ENCODE data around the gene DLST.

DLST gene

DNA sequence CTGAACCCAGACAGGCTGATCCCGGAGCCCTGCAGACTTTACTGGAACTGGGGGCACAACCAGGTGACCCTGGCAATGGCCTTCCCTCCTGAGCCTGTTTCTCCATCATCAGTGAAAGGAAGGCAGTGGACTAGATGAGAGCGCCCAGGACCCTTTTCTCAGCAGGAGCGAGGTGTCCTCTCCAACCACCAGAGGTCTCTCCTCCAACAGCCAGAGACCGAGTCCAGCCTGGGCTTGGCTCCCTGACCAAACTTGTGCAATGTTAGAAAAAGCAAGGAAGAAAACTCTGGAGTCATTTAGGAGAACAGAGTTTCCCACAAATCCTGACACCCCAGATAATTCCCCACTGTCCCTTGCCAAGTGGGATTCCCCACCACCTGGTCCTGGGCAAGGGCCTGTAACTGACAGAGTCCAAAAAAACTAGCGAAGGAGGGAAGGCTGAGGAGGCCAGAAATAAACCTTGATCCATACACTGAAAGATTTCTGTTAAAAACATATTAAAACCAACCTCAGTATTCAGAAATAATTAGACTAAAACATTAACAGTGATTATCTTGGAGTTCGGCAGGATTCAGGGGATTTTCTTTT lies 32.4 kb downstream of the DLST start:
- in situ Hi-C loops (cut with MboI; ENCODE audit: low sequenced_read_pairs): loop anchor here (25.0 kb wide), 1 partner anchor 173 kb away; no protein-coding TSS in a partner anchor

DNA sequence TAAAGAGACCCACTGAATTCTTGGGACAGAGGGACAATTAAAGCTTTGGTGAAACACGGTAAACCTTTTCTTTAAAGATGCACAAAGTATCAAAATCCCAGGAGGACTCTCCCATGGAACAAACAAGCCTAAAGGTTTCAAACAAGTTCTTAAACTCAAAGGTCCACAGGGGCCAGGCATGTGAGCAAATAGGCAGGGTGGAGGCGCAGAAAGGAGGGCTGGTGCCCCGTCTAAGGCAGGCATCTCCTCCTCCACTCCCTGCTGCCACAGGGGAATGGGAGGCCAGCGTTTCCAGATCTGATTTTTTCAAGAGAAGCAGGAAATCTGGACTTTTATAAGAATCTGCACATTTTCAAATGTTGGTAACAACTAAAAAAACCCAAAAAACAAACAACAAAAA lies 33.7 kb downstream of the DLST start:
- in situ Hi-C loops (cut with MboI; ENCODE audit: low sequenced_read_pairs): loop anchor here (25.0 kb wide), 1 partner anchor 172 kb away; no protein-coding TSS in a partner anchor

DNA sequence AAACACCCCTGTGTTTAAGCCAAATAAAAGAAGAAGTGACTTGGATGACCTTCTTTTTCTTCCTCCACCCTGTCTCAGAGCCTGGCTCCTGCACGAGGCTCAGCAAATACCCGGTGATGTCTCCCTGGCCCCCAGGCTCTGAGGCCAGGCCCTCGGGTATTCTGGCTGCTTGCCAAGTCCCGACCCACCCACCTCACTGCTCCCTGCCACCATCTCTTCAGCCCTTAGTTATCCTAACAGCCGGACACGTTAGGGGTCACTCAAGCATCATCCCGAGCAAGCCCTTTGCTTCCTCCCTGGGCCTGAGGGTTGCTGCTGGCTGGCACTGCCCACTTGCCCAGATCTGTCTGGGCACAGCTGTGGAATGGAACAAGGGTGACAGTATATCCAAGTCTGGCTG lies 34.1 kb downstream of the DLST start:
- in situ Hi-C loops (cut with MboI; ENCODE audit: low sequenced_read_pairs): loop anchor here (25.0 kb wide), 1 partner anchor 171 kb away; no protein-coding TSS in a partner anchor

DNA sequence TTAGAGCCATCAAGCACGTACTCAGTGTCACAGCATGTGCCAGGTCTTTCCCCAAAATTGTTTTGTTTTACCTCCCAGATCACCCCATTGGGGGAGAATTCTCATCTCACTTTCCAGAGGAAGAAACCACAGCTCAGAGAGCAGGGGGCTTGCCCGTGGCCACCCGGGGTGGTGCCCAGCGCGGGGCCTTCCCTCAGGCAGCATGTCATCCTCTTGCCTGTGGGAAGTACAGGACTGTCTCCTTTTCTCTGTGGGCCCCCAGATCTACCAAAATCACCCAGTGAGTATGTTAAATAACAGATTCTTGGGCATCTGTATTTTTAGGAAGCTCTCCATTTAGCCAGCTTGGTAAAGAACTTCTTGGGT lies 35.4 kb downstream of the DLST start:
- in situ Hi-C loops (cut with MboI; ENCODE audit: low sequenced_read_pairs): loop anchor here (25.0 kb wide), 1 partner anchor 170 kb away; no protein-coding TSS in a partner anchor

DNA sequence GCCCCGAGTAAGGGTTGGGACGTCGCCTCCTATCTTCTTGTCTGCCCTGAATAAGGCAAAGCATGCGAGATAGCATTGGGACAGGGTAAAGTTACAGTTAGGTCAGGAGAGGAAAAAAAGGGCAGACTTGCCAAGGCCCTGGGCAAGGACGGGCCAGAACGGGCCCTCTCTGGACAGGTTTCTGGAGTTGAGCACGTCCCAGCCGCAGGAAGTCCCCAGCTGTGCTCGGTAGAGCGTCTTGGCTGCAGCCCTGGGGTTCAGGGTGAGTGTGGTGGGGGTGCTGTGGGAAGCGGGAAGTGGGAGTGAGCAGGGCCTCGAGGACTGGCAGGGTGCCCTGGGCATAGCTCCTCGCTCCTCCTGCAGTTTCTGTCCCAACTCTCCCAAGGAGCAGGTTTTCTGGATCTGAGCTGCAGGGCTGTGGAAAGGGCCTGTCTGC lies 35.9 kb downstream of the DLST start:
- in situ Hi-C loops (cut with MboI; ENCODE audit: low sequenced_read_pairs): loop anchor here (25.0 kb wide), 1 partner anchor 170 kb away; no protein-coding TSS in a partner anchor

DNA sequence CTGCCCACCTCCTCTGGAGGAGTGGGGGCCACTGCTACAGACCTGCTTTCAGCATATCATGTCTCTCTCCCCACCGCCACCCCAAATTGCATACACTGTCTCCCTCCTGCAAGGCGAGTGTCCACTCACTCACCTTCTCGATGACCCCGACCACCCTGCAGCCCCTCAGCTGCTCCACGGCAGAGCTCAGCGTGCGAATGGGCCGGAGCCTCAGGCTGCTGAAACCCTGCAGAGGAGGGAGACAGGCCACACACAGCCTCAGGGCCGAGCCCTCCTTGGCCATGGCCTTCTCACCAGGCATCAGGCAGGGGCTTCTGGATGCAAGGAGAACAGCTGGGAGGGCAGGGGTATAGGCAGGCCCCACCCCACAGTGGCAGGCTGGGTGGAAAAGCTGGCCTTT lies 36.7 kb downstream of the DLST start:
- in situ Hi-C loops (cut with MboI; ENCODE audit: low sequenced_read_pairs): loop anchor here (25.0 kb wide), 1 partner anchor 169 kb away; no protein-coding TSS in a partner anchor

DNA sequence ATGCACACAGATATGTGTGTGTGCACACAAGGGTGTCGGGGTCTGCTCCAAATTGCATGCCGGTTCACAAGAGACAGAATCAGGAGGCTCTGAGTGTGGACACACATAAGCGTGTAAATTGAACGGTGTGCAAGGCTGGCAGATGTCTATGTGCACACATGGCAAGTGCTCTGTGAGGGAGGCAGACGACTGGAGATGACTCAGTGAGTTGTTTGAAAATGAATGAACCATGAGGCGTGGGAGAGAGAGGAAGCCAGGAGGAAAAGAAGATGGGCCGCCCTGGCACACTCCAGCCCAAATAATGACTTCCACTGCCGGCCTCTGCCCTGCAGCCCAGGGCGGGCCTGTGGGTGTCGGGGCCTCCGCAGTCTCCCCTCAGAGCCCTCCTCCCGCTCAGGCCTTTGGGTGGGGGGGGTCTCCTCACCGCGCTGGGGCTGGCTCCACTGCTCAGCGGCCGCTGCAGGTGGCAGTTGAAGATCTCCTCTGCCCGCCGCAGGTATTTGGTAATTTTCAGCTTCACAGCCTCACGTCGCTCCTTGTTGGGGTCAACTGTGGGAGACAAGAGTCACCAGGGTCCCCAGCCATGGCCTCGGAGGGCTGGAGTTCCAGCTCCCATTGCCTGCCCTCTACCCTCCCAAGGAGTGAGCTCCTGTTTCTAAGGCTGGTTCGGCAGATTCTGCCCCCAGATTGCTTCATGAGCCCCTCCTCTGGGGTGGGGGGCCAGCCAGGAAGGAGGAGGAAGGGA lies 37.9 kb downstream of the DLST start:
- in situ Hi-C loops (cut with MboI; ENCODE audit: low sequenced_read_pairs): loop anchor here (25.0 kb wide), 1 partner anchor 168 kb away; no protein-coding TSS in a partner anchor

DNA sequence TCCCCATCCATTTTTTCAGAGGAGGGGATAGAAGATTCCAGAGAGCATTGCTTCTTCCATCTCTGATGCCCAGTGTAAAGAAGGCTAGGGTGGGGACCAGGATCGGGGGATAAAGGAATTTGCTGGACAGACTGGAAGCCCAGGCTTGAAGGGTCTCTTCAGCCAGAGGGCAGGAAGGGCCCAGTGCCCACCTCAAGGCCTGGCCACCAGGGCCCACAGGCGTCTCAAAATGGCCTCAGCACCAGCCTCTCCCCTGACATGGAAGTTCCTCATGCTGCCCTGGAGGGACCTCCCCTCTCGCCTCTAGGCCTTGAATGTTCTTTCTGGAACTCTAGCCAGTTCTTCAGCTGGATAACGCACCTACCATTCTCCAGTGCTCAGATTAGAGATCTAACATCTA lies 38.6 kb downstream of the DLST start:
- in situ Hi-C loops (cut with MboI; ENCODE audit: low sequenced_read_pairs): loop anchor here (25.0 kb wide), 1 partner anchor 167 kb away; no protein-coding TSS in a partner anchor

DNA sequence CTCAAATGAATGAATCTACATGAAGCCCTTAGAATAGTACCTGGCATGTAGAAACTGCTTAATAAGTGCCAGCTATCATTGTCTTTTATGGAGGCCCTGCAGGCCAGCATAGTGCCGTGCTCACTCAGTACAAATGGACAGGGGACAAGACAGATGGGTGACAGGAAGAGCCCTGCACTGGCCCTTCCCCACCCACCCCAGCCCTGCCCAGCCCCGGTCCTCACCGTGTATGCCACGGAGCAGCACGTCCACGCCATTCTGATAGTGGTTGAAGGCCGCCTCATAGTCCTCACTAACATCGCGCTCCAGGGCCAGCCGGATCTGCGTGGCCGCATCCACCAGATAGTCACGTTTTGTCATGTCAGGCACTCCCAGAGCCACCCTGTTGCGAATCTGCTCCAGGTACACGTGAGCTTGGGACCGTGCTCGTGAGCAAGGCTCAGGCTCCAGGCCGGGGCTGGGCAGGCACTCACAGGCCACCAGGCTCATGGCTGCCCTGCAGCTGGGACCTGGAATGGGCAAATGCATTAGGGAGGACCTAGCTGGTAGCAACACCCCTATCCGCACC lies 39.4 kb downstream of the DLST start:
- in situ Hi-C loops (cut with MboI; ENCODE audit: low sequenced_read_pairs): loop anchor here (25.0 kb wide), 1 partner anchor 166 kb away; no protein-coding TSS in a partner anchor

DNA sequence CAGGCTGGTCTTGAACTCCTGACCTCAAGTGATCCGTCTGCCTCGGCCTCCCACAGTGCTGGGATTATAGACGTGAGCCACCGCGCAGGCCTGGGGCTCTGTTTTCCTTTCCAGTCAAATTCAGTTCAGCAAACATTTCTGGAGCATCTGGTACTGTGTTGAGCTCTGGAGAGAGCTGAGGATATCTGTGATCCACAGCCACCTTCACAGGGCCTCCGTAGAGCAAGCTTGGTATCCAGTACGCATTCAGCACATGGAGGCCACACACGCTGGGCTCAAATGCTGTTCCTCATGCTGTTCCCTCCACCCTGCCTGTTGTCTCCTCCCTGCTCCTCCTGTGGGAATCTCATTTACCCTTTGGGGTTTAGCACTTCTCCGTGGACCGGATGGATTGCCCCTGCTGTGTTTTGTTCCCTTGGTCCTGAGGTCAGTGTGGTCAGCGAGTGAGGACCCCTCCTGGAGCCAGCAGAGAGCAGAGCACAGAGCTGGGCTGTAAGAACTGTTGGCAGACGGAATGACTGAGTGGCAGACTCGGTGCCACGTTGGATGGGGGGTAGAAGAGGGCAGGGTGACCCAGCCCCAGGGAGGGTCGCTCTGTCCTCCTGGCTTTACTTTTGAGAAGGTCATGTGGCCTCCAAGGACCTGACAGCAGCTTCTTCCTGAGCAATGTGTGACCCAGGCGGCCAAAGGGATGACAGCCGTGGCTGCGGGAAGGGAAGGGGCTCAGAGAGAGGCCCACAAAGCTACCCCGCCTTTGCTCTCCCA lies 40.5 kb downstream of the DLST start:
- in situ Hi-C loops (cut with MboI; ENCODE audit: low sequenced_read_pairs): loop anchor here (25.0 kb wide), 1 partner anchor 165 kb away; no protein-coding TSS in a partner anchor

DNA sequence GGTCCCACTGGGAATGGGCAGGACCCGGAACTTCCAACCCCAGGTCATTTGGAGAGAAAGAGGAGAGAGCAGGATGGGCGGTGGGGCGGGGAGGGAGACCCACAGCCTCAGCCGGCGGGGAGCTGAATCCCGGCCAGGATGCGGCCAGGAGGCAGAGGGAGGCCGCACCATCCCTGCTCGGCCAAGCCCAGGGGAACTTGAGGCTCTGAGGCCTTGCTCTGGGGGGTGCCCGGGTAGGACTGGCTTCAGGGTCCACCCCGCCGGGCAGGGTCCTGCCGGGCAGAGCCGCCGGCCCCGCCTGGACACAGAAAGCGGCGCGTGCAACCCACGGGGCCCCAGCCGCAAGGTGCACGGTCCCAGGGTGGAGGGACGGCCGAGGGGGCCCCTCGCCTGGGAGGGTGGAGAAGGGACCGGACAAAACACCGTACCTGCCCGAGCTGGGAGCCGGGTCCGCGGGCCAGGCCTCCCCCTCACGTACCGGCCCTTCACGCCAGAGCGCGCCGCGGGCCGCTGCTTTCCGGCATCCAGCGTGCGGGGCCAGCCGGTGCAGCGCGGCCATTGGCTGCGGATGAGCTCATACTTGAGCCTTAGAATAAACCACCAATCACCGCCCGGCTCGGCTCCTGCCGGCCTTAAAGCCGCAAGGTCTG lies 41.2 kb downstream of the DLST start, which contains the start of gene RPS6KL1:
TSS of gene RPS6KL1 (minus strand) at position 509 of the 650 bp plus-strand sequence. CDS start 1,719 bp downstream, outside the sequence.
- in situ Hi-C loops (cut with MboI; ENCODE audit: low sequenced_read_pairs): loop anchor here (25.0 kb wide), 1 partner anchor 164 kb away; no protein-coding TSS in a partner anchor

DNA sequence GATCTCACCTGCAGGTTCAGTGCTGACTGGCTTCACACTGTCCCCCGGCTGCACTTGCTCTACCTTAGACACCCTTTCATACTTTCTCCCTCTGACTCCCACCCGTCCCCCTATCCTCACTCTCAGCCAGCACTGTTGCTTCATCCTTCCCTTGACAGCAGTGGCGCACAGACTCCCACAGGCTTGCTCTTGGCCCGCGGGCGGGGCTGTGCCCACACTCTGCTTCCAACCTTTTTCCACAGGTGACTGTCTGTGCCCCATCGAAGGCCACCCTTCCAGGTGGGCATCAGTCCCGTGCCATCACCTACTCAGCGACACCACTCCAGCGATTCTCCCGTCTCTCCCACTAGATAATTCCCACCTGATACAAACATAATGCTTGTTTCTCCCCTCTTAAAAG lies 42.3 kb downstream of the DLST start:
- in situ Hi-C loops (cut with MboI; ENCODE audit: low sequenced_read_pairs): loop anchor here (25.0 kb wide), 1 partner anchor 163 kb away; no protein-coding TSS in a partner anchor

DNA sequence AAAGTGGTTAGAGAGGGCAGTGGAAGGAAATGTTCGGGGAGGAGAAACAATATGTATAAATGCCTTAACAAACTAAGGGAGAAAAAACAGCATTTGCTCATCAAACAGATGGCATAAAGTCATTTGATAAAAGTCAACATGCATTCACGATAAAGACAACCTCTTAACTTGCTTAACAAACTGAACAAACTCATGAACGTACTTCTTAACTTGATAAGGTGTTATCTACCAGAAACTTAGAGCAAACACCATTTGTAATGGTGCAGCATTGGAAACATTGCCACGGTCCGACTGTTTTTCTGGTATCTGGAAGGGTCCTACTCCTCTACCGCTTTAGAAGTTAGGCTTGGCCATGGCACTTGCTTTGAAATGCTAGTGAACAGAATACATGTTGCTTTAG lies 45.5 kb downstream of the DLST start:
- in situ Hi-C loops (cut with MboI; ENCODE audit: low sequenced_read_pairs): loop anchor here (25.0 kb wide), 1 partner anchor 385 kb away; no protein-coding TSS in a partner anchor

DNA sequence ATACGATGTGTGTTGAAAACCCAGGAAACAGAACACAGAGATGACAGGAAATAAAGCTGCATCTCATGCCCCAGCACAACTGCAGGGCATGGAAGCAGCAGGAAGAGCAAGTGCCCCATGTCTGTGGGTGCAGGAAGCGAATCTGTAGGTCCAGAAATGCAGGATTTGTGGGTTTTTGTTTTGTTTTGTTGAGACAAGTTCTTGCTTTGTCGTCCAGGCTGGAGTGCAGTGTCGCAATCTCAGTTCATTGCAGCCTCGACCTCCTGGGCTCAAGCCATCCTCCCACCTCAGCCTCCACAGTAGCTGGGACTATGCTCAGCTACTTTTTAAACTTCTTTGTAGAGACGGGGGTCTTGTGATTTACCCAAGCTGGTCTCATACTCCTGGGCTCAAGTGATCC lies 47.5 kb downstream of the DLST start:
- in situ Hi-C loops (cut with MboI; ENCODE audit: low sequenced_read_pairs): loop anchor here (25.0 kb wide), 1 partner anchor 383 kb away; no protein-coding TSS in a partner anchor

DNA sequence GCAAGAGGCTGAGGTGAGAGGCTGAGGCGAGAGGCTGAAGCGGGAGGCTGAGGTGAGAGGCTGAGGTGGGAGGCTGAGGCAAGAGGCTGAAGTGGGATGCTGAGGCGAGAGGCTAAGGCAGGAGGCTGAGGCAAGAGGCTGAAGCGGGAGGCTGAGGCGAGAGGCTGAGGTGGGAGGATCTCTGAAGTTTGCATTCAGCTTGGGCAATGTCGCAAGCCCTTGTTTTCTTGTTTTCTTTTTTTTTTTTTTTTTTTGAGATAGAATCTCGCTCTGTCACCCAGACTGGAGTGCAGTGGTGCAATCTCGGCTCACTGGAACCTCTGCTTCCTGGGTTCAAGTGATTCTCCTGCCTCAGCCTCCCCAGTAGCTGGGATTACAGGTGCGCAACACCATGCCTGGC lies 50.0 kb downstream of the DLST start:
- in situ Hi-C loops (cut with MboI; ENCODE audit: low sequenced_read_pairs): loop anchor here (25.0 kb wide), 1 partner anchor 381 kb away; no protein-coding TSS in a partner anchor

DNA sequence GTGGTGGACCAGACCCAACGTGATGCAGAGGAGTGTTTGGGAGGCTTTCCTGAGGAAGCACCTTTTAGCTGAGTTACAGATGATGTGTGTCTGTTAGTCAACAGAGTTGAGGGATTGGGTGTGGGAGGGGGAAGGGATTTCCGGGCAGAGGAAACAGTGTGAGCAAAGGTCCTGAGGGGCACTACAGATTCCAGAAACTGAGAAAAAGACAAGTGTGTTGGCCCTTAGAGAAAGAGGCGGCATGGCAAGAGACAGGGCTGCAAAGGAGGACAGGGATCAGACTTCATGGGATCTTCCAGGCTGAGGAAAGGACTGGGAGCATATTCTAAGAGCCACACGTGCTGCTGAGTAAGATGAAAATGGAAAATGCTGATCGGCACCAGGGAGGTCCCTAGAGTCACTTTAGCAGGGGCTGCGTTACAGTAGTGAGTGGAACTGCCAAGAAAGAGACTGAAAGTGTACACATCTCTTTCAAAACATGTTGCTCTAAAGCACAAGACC lies 50.7 kb downstream of the DLST start:
- in situ Hi-C loops (cut with MboI; ENCODE audit: low sequenced_read_pairs): loop anchor here (25.0 kb wide), 1 partner anchor 380 kb away; no protein-coding TSS in a partner anchor

DNA sequence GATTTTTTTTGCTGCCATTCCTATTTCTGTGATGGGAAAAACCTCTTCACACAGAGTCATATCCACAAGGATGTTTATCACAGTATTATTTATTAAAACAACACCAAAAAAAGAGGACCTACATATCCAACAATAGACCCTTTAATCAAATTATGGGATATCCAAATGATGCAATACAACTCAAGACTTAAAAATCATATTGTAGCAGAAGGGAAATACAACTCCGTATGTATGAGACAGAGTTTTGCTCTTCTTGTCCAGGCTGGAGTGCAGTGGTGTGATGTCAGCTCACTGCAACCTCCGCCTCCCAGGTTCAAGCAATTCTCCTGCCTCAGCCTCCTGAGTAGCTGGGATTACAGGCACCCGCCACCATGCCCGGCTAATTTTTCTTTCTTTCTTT lies 51.2 kb downstream of the DLST start:
- in situ Hi-C loops (cut with MboI; ENCODE audit: low sequenced_read_pairs): loop anchor here (25.0 kb wide), 1 partner anchor 379 kb away; no protein-coding TSS in a partner anchor

DNA sequence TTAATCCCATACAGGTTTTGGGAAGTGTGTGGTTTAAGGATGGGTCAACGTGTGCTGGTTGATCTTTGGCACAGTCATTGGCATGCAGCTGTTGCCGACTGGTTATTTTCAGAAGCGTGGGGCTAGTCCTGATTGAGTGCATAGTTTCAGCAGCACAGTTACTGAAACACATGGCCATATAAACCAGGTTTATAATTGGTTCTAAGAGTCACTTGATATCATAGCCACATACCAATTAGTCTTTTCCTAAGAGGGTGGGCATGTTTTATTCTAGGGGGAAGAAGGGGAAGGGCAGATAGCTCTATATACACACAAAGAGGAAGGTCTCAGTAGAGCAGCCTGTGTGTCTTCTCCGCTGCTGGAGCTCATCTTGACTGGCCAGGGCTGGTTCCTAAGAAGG lies 52.3 kb downstream of the DLST start:
- in situ Hi-C loops (cut with MboI; ENCODE audit: low sequenced_read_pairs): loop anchor here (25.0 kb wide), 1 partner anchor 378 kb away; no protein-coding TSS in a partner anchor
